AG04449 (cell line): ENCODE measurements around the gene MRPS35.

Experiments
- CTCF ChIA-PET: fragments of 350-600 bp; formaldehyde crosslinking; extraction: SDS; loops from one replicate; lab custom pipeline; 2021; ENCODE audit warnings: antibody characterized with exemption; lab: Yijun Ruan, JAX
- POLR2A ChIA-PET: fragments of 400-600, 350-600 bp; formaldehyde crosslinking; extraction: SDS; loops from one replicate; lab custom pipeline; 2020; ENCODE audit warnings: antibody characterized with exemption, inconsistent platforms; lab: Yijun Ruan, JAX
- DNase-seq: peaks from one replicate; pipeline ENCODE4 v3.0.0-alpha.2; 2010; ENCODE audit warnings: low read depth, low spot score
- H3K4me3 ChIP-seq: 2 replicates; pipeline ENCODE4 v1.5.1; 2011; ENCODE audit warnings: low read depth, mild to moderate bottlenecking, control low read depth, low read length
- TF ChIP-seq, protein P1 (sequence below): IDR thresholded peaks from one replicate; pipeline ENCODE4 v1.5.1; 2011; ENCODE audit warnings: mild to moderate bottlenecking, moderate library complexity, low read length, control low read depth, inconsistent platforms; ENCODE audit not compliant: insufficient read depth; ENCODE audit errors: missing control alignments

The MRPS35 gene

DNA sequence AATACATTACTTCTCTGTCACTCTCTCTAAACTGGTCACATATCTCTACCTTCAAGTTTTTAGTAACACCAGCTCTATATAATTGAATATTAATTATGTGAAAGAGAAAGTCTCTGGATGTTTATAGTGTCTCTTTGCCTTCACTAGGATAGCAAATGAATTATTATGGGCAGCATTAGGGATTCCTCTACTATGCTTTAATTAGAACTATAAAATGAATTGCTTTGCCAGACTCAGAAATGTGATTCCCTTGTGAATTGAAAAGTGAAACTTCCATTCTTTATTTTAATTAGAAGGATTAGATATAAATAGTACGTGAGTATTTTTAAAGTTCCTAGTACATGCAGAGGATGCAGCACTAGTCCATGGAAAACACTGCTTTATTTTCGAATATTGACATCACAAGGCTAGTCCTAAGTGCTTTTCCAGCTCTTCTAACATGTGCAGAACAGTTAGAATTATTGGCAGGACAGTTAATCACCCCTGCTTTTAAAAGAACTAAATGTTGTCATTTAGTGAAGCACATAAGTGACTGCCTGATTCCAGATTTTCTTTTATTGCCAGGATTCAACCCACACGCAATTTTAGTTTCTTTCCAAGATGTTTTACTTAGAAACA, 37.4 kb upstream of the MRPS35 start:
- no peak overlapping the region for H3K4me3 ChIP-seq
- POLR2A ChIA-PET: no interaction called here
- CTCF ChIA-PET: interaction anchor here (1.5 to 2.9 kb wide), 4 partner anchors 9 to 31 kb away, joined by 4 to 11 read pairs (median 8); no protein-coding TSS in a partner anchor
- TF ChIP-seq, protein P1, sequence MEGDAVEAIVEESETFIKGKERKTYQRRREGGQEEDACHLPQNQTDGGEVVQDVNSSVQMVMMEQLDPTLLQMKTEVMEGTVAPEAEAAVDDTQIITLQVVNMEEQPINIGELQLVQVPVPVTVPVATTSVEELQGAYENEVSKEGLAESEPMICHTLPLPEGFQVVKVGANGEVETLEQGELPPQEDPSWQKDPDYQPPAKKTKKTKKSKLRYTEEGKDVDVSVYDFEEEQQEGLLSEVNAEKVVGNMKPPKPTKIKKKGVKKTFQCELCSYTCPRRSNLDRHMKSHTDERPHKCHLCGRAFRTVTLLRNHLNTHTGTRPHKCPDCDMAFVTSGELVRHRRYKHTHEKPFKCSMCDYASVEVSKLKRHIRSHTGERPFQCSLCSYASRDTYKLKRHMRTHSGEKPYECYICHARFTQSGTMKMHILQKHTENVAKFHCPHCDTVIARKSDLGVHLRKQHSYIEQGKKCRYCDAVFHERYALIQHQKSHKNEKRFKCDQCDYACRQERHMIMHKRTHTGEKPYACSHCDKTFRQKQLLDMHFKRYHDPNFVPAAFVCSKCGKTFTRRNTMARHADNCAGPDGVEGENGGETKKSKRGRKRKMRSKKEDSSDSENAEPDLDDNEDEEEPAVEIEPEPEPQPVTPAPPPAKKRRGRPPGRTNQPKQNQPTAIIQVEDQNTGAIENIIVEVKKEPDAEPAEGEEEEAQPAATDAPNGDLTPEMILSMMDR: no peak
- DNase-seq: no peak

GRCh38 chr12:27674989-27675388, 35.6 kb upstream of the MRPS35 start:
- no peak for DNase-seq
- no peak overlapping the region for H3K4me3 ChIP-seq
- ChIA-PET CTCF (interaction anchor here (1.1 to 1.8 kb wide), 3 partner anchors 12 to 29 kb away, joined by 3 to 6 read pairs (median 4); no protein-coding TSS in a partner anchor), POLR2A (no interaction called here)
- TF ChIP-seq, protein P1: no peak

GRCh38 chr12:27680619-27681018, 30.0 kb upstream of the MRPS35 start:
- no peak overlapping the region for H3K4me3 ChIP-seq
- CTCF ChIA-PET: no interaction called here
- DNase-seq: no peak
- TF ChIP-seq, protein P1: no peak
- POLR2A ChIA-PET: no interaction called here

- TF ChIP-seq, protein P1: no peak
- ChIA-PET CTCF (interaction anchor here (1.0 to 2.1 kb wide), 4 partner anchors 9 to 258 kb away, joined by 3 to 11 read pairs (median 6); no protein-coding TSS in a partner anchor), POLR2A (no interaction called here)
- H3K4me3 ChIP-seq: no peak overlapping the region
- DNase-seq: no peak
Measured at GRCh38 chr12:27682534-27682933, 28.1 kb upstream of the MRPS35 start.

DNA sequence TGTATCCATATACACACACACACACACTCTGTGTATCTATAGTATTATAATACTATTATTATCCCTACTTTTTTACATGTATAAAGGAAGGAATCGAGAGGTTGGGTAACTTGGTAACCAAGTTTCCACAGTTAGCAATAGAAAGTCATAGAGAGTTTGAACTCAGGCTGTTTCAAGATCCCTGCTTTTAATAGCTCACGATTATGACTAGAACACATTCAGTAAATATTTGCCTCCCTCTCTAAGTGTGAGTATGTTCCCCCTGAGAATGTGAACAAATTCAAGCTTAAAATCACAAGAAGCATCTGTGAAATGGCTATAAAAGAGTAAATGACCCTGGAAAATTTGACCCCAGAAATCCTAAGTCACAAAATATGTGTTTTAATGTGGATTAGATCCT, 25.4 kb upstream of the MRPS35 start:
- CTCF ChIA-PET: interaction anchor here (1.0 to 2.4 kb wide), 2 partner anchors 18 to 21 kb away, joined by 3 to 6 read pairs; no protein-coding TSS in a partner anchor
- TF ChIP-seq, protein P1: no peak
- no peak for DNase-seq
- no peak overlapping the region for H3K4me3 ChIP-seq
- POLR2A ChIA-PET: no interaction called here

GRCh38 chr12:27686147-27686546, 24.5 kb upstream of the MRPS35 start:
- TF ChIP-seq, protein P1: no peak
- ChIA-PET POLR2A (no interaction called here), CTCF (interaction anchor here (1.0 kb wide), 2 partner anchors 11 to 17 kb away, joined by 3 read pairs; no protein-coding TSS in a partner anchor)
- no peak for DNase-seq
- no peak overlapping the region for H3K4me3 ChIP-seq
